Pulmonary artery endothelial cell (primary cell): ENCODE measurements around the gene ST3GAL6. TPM values are rescaled to one million over a fixed set of nuclear protein-coding genes. Genes with fewer than 3 reads are reported as not detected.

Experiments used
- total RNA-seq: library from RNA; depleted of rRNA; stranded (reverse); fragments of >200 nt; gene quantifications from 2 replicates; pipeline ENCODE4 v1.2.3, GENCODE V29; 2014

The ST3GAL6 gene
- total RNA-seq, 1 donor from 2014 or later: 22.2 TPM

Other genes starting within 250 kb of the ST3GAL6 start
- gene CLDND1, start 240.4 kb upstream of the ST3GAL6 start, total RNA-seq: 93.3 and 138 TPM in 2 replicates
- gene GPR15, start 231.4 kb upstream of the ST3GAL6 start, total RNA-seq: not detected in 2 replicates
- gene CPOX, start 169.7 kb upstream of the ST3GAL6 start, total RNA-seq: 25.6 and 36.1 TPM in 2 replicates
- gene DCBLD2, start 138.4 kb downstream of the ST3GAL6 start, total RNA-seq: 69.0 and 71.7 TPM in 2 replicates